HepG2 (cell line): Measurements from ENCODE around the gene RNASE13. TPM values are rescaled to one million over a fixed set of nuclear protein-coding genes. Genes with fewer than 3 reads are reported as not detected.

ENCODE experiments used
- ATAC-seq: fragments of 200-7000 bp; cut with Tn5 transposase; 3 replicates; pipeline ENCODE4 v1.9.1; 2020; ENCODE audit warnings: mild to moderate bottlenecking, moderate library complexity
- BruUV-seq: library from RNA; stranded (reverse); fragments of 400-500 nt; replicated peaks from 2 replicates; lab custom pipeline; 2021; lab: Mats Ljungman, UMichigan
- CTCF ChIA-PET: fragments of 300-600 bp; formaldehyde crosslinking; extraction: SDS; loops from one replicate; lab custom pipeline; 2021; ENCODE audit warnings: low total read pairs, inconsistent platforms, low intra/inter-chr PET ratio; lab: Yijun Ruan, JAX
- POLR2A ChIA-PET: fragments of 350-600 bp; sonication (Branson Sonifier 250); formaldehyde crosslinking; loops from one replicate; lab custom pipeline; 2020; ENCODE audit warnings: antibody characterized with exemption, inconsistent platforms; lab: Yijun Ruan, JAX
- DNase-seq: peaks from one replicate; pipeline ENCODE4 v3.0.0-alpha.2; 2015; ENCODE audit warnings: low spot score
- FAIRE-seq: peaks from 3 replicates; lab custom pipeline; 2011; peaks lifted over from hg19 to GRCh38; lab: Jason Lieb, UNC
- H2AFZ ChIP-seq: one replicate; pipeline ENCODE4 v1.6.1; 2011; ENCODE audit warnings: low read length, inconsistent platforms
- H3K27ac ChIP-seq: fragments of 300-600 bp; 3 replicates; pipeline ENCODE4 v1.8.0; 2011; ENCODE audit warnings: mixed run types, mild to moderate bottlenecking, mixed read lengths, low read length, inconsistent platforms; ENCODE audit not compliant: insufficient read depth; ENCODE audit errors: extremely low read length
- H3K27me3 ChIP-seq, 2 experiments: fragments of 200-600 bp in 1 of 2; 2 replicates in 1 of 2; 3 replicates in 1 of 2; pipeline versions ENCODE4 v1.6.0 to v1.8.0; 2011; ENCODE audit warnings: low read length in 2 of 2, mild to moderate bottlenecking in 2 of 2, moderate library complexity in 2 of 2, inconsistent platforms in 1 of 2; ENCODE audit not compliant: insufficient read depth in 2 of 2, control insufficient read depth in 1 of 2
- H3K36me3 ChIP-seq, 2 experiments: fragments of 200-600 bp in 1 of 2; replicated peaks in 1 of 2; 2 replicates in 1 of 2; 3 replicates in 1 of 2; pipeline versions ENCODE4 v1.5.1 to v1.8.0; 2011; ENCODE audit warnings: low read length in 2 of 2, inconsistent platforms in 1 of 2; ENCODE audit not compliant: insufficient read depth in 2 of 2, control insufficient read depth in 1 of 2
- H3K4me1 ChIP-seq: 2 replicates; pipeline ENCODE4 v1.5.1; 2012; ENCODE audit warnings: low read length, inconsistent platforms; ENCODE audit not compliant: insufficient read depth
- H3K4me2 ChIP-seq: 2 replicates; pipeline ENCODE4 v1.6.0; 2011; ENCODE audit warnings: low read depth, low read length, inconsistent platforms
- H3K4me3 ChIP-seq, 3 experiments: fragments of 200-600 bp in 1 of 3; sonication (generic), shearing (Covaris generic) in 1 of 3; replicated peaks in 1 of 3; 2 replicates each; pipeline ENCODE4 v1.5.1; 2011 to 2016; ENCODE audit warnings: low read length in 3 of 3, inconsistent platforms in 2 of 3, low read depth in 2 of 3, mild to moderate bottlenecking in 2 of 3, control low read depth in 1 of 3, mixed read lengths in 1 of 3; ENCODE audit not compliant: insufficient read depth in 1 of 3
- H3K79me2 ChIP-seq: one replicate; pipeline ENCODE4 v1.6.1; 2011; ENCODE audit warnings: low read length, inconsistent platforms; ENCODE audit not compliant: insufficient read depth
- H3K9ac ChIP-seq: 2 replicates; pipeline ENCODE4 v1.6.0; 2011; ENCODE audit warnings: mild to moderate bottlenecking, low read depth, low read length, inconsistent platforms; ENCODE audit not compliant: insufficient read depth
- H3K9me3 ChIP-seq: 2 replicates; pipeline ENCODE4 v1.5.1; 2012; ENCODE audit warnings: mild to moderate bottlenecking, low read length
- H4K20me1 ChIP-seq: 2 replicates; pipeline ENCODE4 v1.6.0; 2011; ENCODE audit warnings: inconsistent platforms, mild to moderate bottlenecking, low read length, moderate library complexity; ENCODE audit not compliant: insufficient read depth
- CTCF ChIP-seq: sonication (generic); formaldehyde crosslinking; IDR thresholded peaks from 2 replicates; pipeline ENCODE4 v1.5.0; 2020; ENCODE audit warnings: mild to moderate bottlenecking, missing genetic modification reagents, moderate library complexity
- ETV6 ChIP-seq: sonication (generic); formaldehyde crosslinking; conservative IDR thresholded peaks from 2 replicates; pipeline ENCODE4 v1.4.0; 2020; ENCODE audit warnings: missing genetic modification reagents
- HMGXB4 ChIP-seq, 2 experiments: sonication (generic) in 1 of 2; formaldehyde crosslinking in 1 of 2; IDR thresholded peaks; 2 replicates each; pipeline versions ENCODE4 v1.4.0 to v1.6.1; 2018 to 2020; ENCODE audit warnings: missing genetic modification reagents in 2 of 2, borderline replicate concordance in 1 of 2, low read depth in 1 of 2, mild to moderate bottlenecking in 1 of 2, missing biosample characterization in 1 of 2
- HOXA5 ChIP-seq: sonication (generic); formaldehyde crosslinking; IDR thresholded peaks from 2 replicates; pipeline ENCODE4 v1.4.0; 2020; ENCODE audit warnings: missing genetic modification reagents
- IRF2 ChIP-seq: IDR thresholded peaks from 2 replicates; pipeline ENCODE4 v1.6.1; 2018; ENCODE audit warnings: missing genetic modification reagents, missing compliant biosample characterization
- MIER2 ChIP-seq: IDR thresholded peaks from 2 replicates; pipeline ENCODE4 v1.6.1; 2016; ENCODE audit warnings: missing biosample characterization, missing genetic modification reagents
- SAFB2 ChIP-seq: sonication (generic); formaldehyde crosslinking; IDR thresholded peaks from 2 replicates; pipeline ENCODE4 v1.5.1; 2020; ENCODE audit warnings: missing genetic modification reagents, low read depth, mild to moderate bottlenecking, borderline replicate concordance
- STAG1 ChIP-seq: sonication (generic); formaldehyde crosslinking; IDR thresholded peaks from 2 replicates; pipeline ENCODE4 v1.4.0; 2020; ENCODE audit warnings: missing genetic modification reagents
- TFE3 ChIP-seq: IDR thresholded peaks from 2 replicates; pipeline ENCODE4 v1.6.1; 2016
- ZHX2 ChIP-seq, 2 experiments: sonication (generic) in 1 of 2; formaldehyde crosslinking in 1 of 2; IDR thresholded peaks; 2 replicates each; pipeline versions ENCODE4 v1.6.1 to v1.9.0; 2014 to 2022; ENCODE audit warnings: antibody characterized with exemption in 1 of 2, borderline replicate concordance in 1 of 2, inconsistent platforms in 1 of 2, low read depth in 1 of 2, missing genetic modification reagents in 1 of 2
- ZNF264 ChIP-seq: sonication (generic); formaldehyde crosslinking; IDR thresholded peaks from 2 replicates; pipeline ENCODE4 v1.4.0; 2020; ENCODE audit warnings: missing genetic modification reagents
- WGBS: methylation state at CpG from one replicate; pipeline ENCODE4 v1.1.6; 2017; ENCODE audit warnings: low lambda C conversion rate; 5-methylcytosine and 5-hydroxymethylcytosine counted together
- in situ Hi-C: cut with HindIII; loops from 2 replicates; pipeline ENCODE4 v1.10.0; 2017; ENCODE audit warnings: low pct_unique_long_range_greater_than_20kb; ENCODE audit not compliant: extremely low pct_ligation_motif_present
- intact Hi-C: fragments of 100-400 bp; cut with micrococcal nuclease; formaldehyde crosslinking; loops from one replicate; pipeline ENCODE4 v1.10.0; 2022; ENCODE audit not compliant: unreplicated experiment
- polyA plus RNA-seq, 8 experiments: library from polyadenylated mRNA; depleted of rRNA in 3 of 8; stranded (reverse) in 7 of 8; unstranded in 1 of 8; fragments of >200 nt; fragmentation: Illumina TruSeq in 4 of 8; extraction: Trizol in 4 of 8; gene quantifications; 2 replicates each; pipeline versions ENCODE4 v1.2.1 to v1.2.3, GENCODE V29; 2011 to 2016; ENCODE audit warnings: low read depth in 4 of 8, missing spikeins in 1 of 8, mixed read lengths in 1 of 8; ENCODE audit not compliant: insufficient read depth in 1 of 8
- total RNA-seq, 5 experiments: library from RNA; depleted of rRNA; stranded (reverse); fragments of >200 nt; fragmentation: Illumina TruSeq; extraction: Trizol; gene quantifications; 2 replicates each; pipeline ENCODE4 v1.2.3, GENCODE V29; 2016; ENCODE audit warnings: low read depth in 1 of 5

The RNASE13 gene
- total and polyA plus RNA-seq, 2 of the 13 experiments (the other 11 are each of a cell fraction or from before 2014, with no cell fraction given), result 1.0 TPM; not detected in 1

GRCh38 chr14:21066882-21067502 lies 32.4 kb upstream of the RNASE13 start:
- DNase-seq (peak; percentile 48), ATAC-seq (no peak), FAIRE-seq (peak; percentile 18)
- Histone ChIP-seq H3K27me3 (peaks cover 0 to 7% of the 10 kb centered on the region in 2 experiments; a peak in 1 of 5 replicates), H2AFZ (no peak overlapping the region), H3K9me3 (no peaks in the 10 kb centered on the region), H3K9ac (no peak overlapping the region), H3K36me3 (no peaks in the 10 kb centered on the region), H3K27ac (no peak overlapping the region), H3K4me2 (no peak overlapping the region), H4K20me1 (no peaks in the 10 kb centered on the region), H3K4me1 (peaks cover 71% of the 10 kb centered on the region), H3K79me2 (peaks cover 6% of the 10 kb centered on the region), H3K4me3 (no peak overlapping the region)
- 63% methylated on average over 7 of the region's 7 CpGs for WGBS
- BruUV-seq, result no TSS peak
- in situ Hi-C loops, result loop anchor here (5.0 kb wide), 1 partner anchor 35 kb away; the partner anchor contains the start of gene TMEM253
- ChIA-PET POLR2A (interaction anchor here (0.8 to 6.7 kb wide), 6 partner anchors 11 to 52 kb away, joined by 3 to 141 read pairs (median 4); partner anchors contain the start of genes TMEM253 and ZNF219), CTCF (interaction anchor here (1.2 to 7.5 kb wide), 5 partner anchors 11 to 52 kb away, joined by 3 to 135 read pairs (median 38); no protein-coding TSS in a partner anchor)
- intact Hi-C loops, result loop anchor here (5.0 kb wide), 1 partner anchor 125 kb away; no protein-coding TSS in a partner anchor
- no peak for TF ChIP-seq MIER2 (CRISPR knock-in tag)
- no peak for TF ChIP-seq HMGXB4 (CRISPR knock-in tag; IDR thresholded peaks at IDR 0.05; ENCODE audit: borderline replicate concordance in 1 of 2, low read depth in 1 of 2)
- no peak for TF ChIP-seq ETV6 (CRISPR knock-in tag)
- peak; percentile 64 for TF ChIP-seq STAG1 (CRISPR knock-in tag)
- 0 out of 2 replicates have a peak, but pooled peaks have one; percentile 57 for TF ChIP-seq ZNF264 (CRISPR knock-in tag)
- TF ChIP-seq TFE3 (CRISPR knock-in tag), result no peak
- TF ChIP-seq IRF2 (CRISPR knock-in tag), result 0 out of 2 replicates have a peak, but pooled peaks have one; percentile 49
- peak; percentile 60 for TF ChIP-seq CTCF (CRISPR knock-in tag)
- no peak for TF ChIP-seq ZHX2 (IDR thresholded peaks at IDR 0.05; ENCODE audit: low read depth)
- TF ChIP-seq ZHX2 (CRISPR knock-in tag; IDR thresholded peaks at IDR 0.05; ENCODE audit: borderline replicate concordance), result no peak
- no peak for TF ChIP-seq SAFB2
- TF ChIP-seq HOXA5 (CRISPR knock-in tag), result 0 out of 2 replicates have a peak, but pooled peaks have one; percentile 26
